ENCODE results near the gene CCL13.

- TF ChIP-seq, protein P1, sequence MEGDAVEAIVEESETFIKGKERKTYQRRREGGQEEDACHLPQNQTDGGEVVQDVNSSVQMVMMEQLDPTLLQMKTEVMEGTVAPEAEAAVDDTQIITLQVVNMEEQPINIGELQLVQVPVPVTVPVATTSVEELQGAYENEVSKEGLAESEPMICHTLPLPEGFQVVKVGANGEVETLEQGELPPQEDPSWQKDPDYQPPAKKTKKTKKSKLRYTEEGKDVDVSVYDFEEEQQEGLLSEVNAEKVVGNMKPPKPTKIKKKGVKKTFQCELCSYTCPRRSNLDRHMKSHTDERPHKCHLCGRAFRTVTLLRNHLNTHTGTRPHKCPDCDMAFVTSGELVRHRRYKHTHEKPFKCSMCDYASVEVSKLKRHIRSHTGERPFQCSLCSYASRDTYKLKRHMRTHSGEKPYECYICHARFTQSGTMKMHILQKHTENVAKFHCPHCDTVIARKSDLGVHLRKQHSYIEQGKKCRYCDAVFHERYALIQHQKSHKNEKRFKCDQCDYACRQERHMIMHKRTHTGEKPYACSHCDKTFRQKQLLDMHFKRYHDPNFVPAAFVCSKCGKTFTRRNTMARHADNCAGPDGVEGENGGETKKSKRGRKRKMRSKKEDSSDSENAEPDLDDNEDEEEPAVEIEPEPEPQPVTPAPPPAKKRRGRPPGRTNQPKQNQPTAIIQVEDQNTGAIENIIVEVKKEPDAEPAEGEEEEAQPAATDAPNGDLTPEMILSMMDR (IDR thresholded peaks at IDR 0.05; ENCODE audit: low read depth, low read length): no peak
- TF ChIP-seq EZH2phosphoT487 (IDR thresholded peaks at IDR 0.05; ENCODE audit: low read depth): no peak
Measured at GRCh38 chr17:34358631-34359030, 2.4 kb downstream of the CCL13 start.

Measured in OCI-LY3 (cell line).